HepG2 (cell line): Measurements from ENCODE around the gene TJP3. TPM values are rescaled to one million over a fixed set of nuclear protein-coding genes. Genes with fewer than 3 reads are reported as not detected.

Experiments used
- ATAC-seq: fragments of 200-7000 bp; cut with Tn5 transposase; 3 replicates; pipeline ENCODE4 v1.9.1; 2020; ENCODE audit warnings: mild to moderate bottlenecking, moderate library complexity
- BruUV-seq: library from RNA; stranded (reverse); fragments of 400-500 nt; replicated peaks from 2 replicates; lab custom pipeline; 2021; lab: Mats Ljungman, UMichigan
- CTCF ChIA-PET: fragments of 300-600 bp; formaldehyde crosslinking; extraction: SDS; loops from one replicate; lab custom pipeline; 2021; ENCODE audit warnings: low total read pairs, inconsistent platforms, low intra/inter-chr PET ratio; lab: Yijun Ruan, JAX
- POLR2A ChIA-PET: fragments of 350-600 bp; sonication (Branson Sonifier 250); formaldehyde crosslinking; loops from one replicate; lab custom pipeline; 2020; ENCODE audit warnings: antibody characterized with exemption, inconsistent platforms; lab: Yijun Ruan, JAX
- DNase-seq: peaks from one replicate; pipeline ENCODE4 v3.0.0-alpha.2; 2015; ENCODE audit warnings: low spot score
- FAIRE-seq: peaks from 3 replicates; lab custom pipeline; 2011; peaks lifted over from hg19 to GRCh38; lab: Jason Lieb, UNC
- H2AFZ ChIP-seq: one replicate; pipeline ENCODE4 v1.6.1; 2011; ENCODE audit warnings: low read length, inconsistent platforms
- H3K27ac ChIP-seq: fragments of 300-600 bp; 3 replicates; pipeline ENCODE4 v1.8.0; 2011; ENCODE audit warnings: mixed run types, mild to moderate bottlenecking, mixed read lengths, low read length, inconsistent platforms; ENCODE audit not compliant: insufficient read depth; ENCODE audit errors: extremely low read length
- H3K27me3 ChIP-seq, 2 experiments: fragments of 200-600 bp in 1 of 2; 2 replicates in 1 of 2; 3 replicates in 1 of 2; pipeline versions ENCODE4 v1.6.0 to v1.8.0; 2011; ENCODE audit warnings: low read length in 2 of 2, mild to moderate bottlenecking in 2 of 2, moderate library complexity in 2 of 2, inconsistent platforms in 1 of 2; ENCODE audit not compliant: insufficient read depth in 2 of 2, control insufficient read depth in 1 of 2
- H3K36me3 ChIP-seq, 2 experiments: fragments of 200-600 bp in 1 of 2; replicated peaks in 1 of 2; 2 replicates in 1 of 2; 3 replicates in 1 of 2; pipeline versions ENCODE4 v1.5.1 to v1.8.0; 2011; ENCODE audit warnings: low read length in 2 of 2, inconsistent platforms in 1 of 2; ENCODE audit not compliant: insufficient read depth in 2 of 2, control insufficient read depth in 1 of 2
- H3K4me1 ChIP-seq: 2 replicates; pipeline ENCODE4 v1.5.1; 2012; ENCODE audit warnings: low read length, inconsistent platforms; ENCODE audit not compliant: insufficient read depth
- H3K4me2 ChIP-seq: 2 replicates; pipeline ENCODE4 v1.6.0; 2011; ENCODE audit warnings: low read depth, low read length, inconsistent platforms
- H3K4me3 ChIP-seq, 3 experiments: fragments of 200-600 bp in 1 of 3; sonication (generic), shearing (Covaris generic) in 1 of 3; replicated peaks in 1 of 3; 2 replicates each; pipeline ENCODE4 v1.5.1; 2011 to 2016; ENCODE audit warnings: low read length in 3 of 3, inconsistent platforms in 2 of 3, low read depth in 2 of 3, mild to moderate bottlenecking in 2 of 3, control low read depth in 1 of 3, mixed read lengths in 1 of 3; ENCODE audit not compliant: insufficient read depth in 1 of 3
- H3K79me2 ChIP-seq: one replicate; pipeline ENCODE4 v1.6.1; 2011; ENCODE audit warnings: low read length, inconsistent platforms; ENCODE audit not compliant: insufficient read depth
- H3K9ac ChIP-seq: 2 replicates; pipeline ENCODE4 v1.6.0; 2011; ENCODE audit warnings: mild to moderate bottlenecking, low read depth, low read length, inconsistent platforms; ENCODE audit not compliant: insufficient read depth
- H3K9me3 ChIP-seq: 2 replicates; pipeline ENCODE4 v1.5.1; 2012; ENCODE audit warnings: mild to moderate bottlenecking, low read length
- H4K20me1 ChIP-seq: 2 replicates; pipeline ENCODE4 v1.6.0; 2011; ENCODE audit warnings: inconsistent platforms, mild to moderate bottlenecking, low read length, moderate library complexity; ENCODE audit not compliant: insufficient read depth
- JUND ChIP-seq: sonication (generic); formaldehyde crosslinking; IDR thresholded peaks from 2 replicates; pipeline ENCODE4 v1.8.0; 2022; ENCODE audit warnings: mild to moderate bottlenecking, missing genetic modification reagents
- ZBTB21 ChIP-seq: sonication (generic); formaldehyde crosslinking; IDR thresholded peaks from 2 replicates; pipeline ENCODE4 v1.4.0; 2020; ENCODE audit warnings: missing genetic modification reagents
- ZMYM3 ChIP-seq: sonication (generic); formaldehyde crosslinking; IDR thresholded peaks from 2 replicates; pipeline ENCODE4 v1.5.1; 2020; ENCODE audit warnings: mild to moderate bottlenecking, missing genetic modification reagents
- ZNF629 ChIP-seq: sonication (generic); formaldehyde crosslinking; conservative IDR thresholded peaks from 2 replicates; pipeline ENCODE4 v1.5.0; 2020; ENCODE audit warnings: missing genetic modification reagents
- ZNF646 ChIP-seq: sonication (generic); formaldehyde crosslinking; IDR thresholded peaks from 2 replicates; pipeline ENCODE4 v1.9.0; 2021; ENCODE audit warnings: mild to moderate bottlenecking, missing genetic modification reagents
- WGBS: methylation state at CpG from one replicate; pipeline ENCODE4 v1.1.6; 2017; ENCODE audit warnings: low lambda C conversion rate; 5-methylcytosine and 5-hydroxymethylcytosine counted together
- in situ Hi-C: cut with HindIII; loops from 2 replicates; pipeline ENCODE4 v1.10.0; 2017; ENCODE audit warnings: low pct_unique_long_range_greater_than_20kb; ENCODE audit not compliant: extremely low pct_ligation_motif_present
- intact Hi-C: fragments of 100-400 bp; cut with micrococcal nuclease; formaldehyde crosslinking; loops from one replicate; pipeline ENCODE4 v1.10.0; 2022; ENCODE audit not compliant: unreplicated experiment
- polyA plus RNA-seq, 8 experiments: library from polyadenylated mRNA; depleted of rRNA in 3 of 8; stranded (reverse) in 7 of 8; unstranded in 1 of 8; fragments of >200 nt; fragmentation: Illumina TruSeq in 4 of 8; extraction: Trizol in 4 of 8; gene quantifications; 2 replicates each; pipeline versions ENCODE4 v1.2.1 to v1.2.3, GENCODE V29; 2011 to 2016; ENCODE audit warnings: low read depth in 4 of 8, missing spikeins in 1 of 8, mixed read lengths in 1 of 8; ENCODE audit not compliant: insufficient read depth in 1 of 8
- total RNA-seq, 5 experiments: library from RNA; depleted of rRNA; stranded (reverse); fragments of >200 nt; fragmentation: Illumina TruSeq; extraction: Trizol; gene quantifications; 2 replicates each; pipeline ENCODE4 v1.2.3, GENCODE V29; 2016; ENCODE audit warnings: low read depth in 1 of 5

The TJP3 gene
- total and polyA plus RNA-seq, 2 of the 13 experiments (the other 11 are each of a cell fraction or from before 2014, with no cell fraction given): 2.3 to 21.5 TPM

DNA sequence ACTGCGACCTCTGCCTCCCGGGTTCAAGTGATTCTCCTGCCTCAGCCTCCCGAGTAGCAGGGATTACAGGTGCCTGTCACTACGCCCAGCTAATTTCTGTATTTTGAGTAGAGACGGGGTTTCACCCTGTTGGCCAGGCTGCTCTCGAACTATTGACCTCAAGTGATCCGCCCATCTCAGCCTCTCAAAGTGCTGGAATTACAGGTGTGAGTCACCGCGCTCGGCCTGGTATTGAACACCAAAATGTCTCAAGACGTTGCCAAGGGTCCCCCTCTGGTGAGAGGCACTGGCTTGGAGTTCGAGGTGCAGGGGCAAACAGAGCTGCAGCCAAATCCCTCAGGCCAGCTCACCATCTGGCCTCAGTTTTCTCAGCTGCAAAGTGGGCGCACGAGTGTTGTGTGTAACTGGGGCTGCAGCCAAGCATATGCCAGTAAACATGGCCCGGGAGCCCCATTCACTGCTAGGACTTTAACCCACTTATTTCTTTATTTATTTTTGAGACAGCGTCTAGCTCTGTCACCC, 8.0 kb downstream of the TJP3 start:
- ATAC-seq (no peak), DNase-seq (no peak), FAIRE-seq (no peak)
- Histone ChIP-seq H3K9me3 (no peaks in the 10 kb centered on the region), H3K9ac (no peak overlapping the region), H3K4me3 (no peak overlapping the region), H3K4me2 (no peak overlapping the region), H3K4me1 (peaks cover 44% of the 10 kb centered on the region), H3K27ac (no peak overlapping the region), H3K79me2 (no peaks in the 10 kb centered on the region), H3K36me3 (no peaks in the 10 kb centered on the region), H2AFZ (no peak overlapping the region), H4K20me1 (no peaks in the 10 kb centered on the region), H3K27me3 (no peaks in the 10 kb centered on the region; a peak in 1 of 5 replicates)
- TF ChIP-seq JUND (CRISPR knock-in tag) (no peak), ZBTB21 (CRISPR knock-in tag) (no peak), ZNF646 (CRISPR knock-in tag) (no peak), ZNF629 (CRISPR knock-in tag) (peak; percentile 95), ZMYM3 (CRISPR knock-in tag) (peak; percentile 87)
- WGBS: 90% methylated on average over 2 of the region's 16 CpGs
- BruUV-seq: no TSS peak
- in situ Hi-C loops (no loop called here), intact Hi-C loops (no loop called here)
- ChIA-PET POLR2A (no interaction called here), CTCF (no interaction called here)
